ENCODE data around the gene ERC1.
"Not testable (repeated sequence)": the region's sequence is repeated elsewhere in the genome, so short reads cannot be mapped to it uniquely, and the experiment has no call there.

The ERC1 gene

GRCh38 chr12:1174659-1175058, 183.6 kb downstream of the ERC1 start:
- no peak overlapping the region for H3K27ac ChIP-seq
- no peak for DNase-seq (ENCODE audit: low read depth, low spot score)

- H3K27ac ChIP-seq: no peak overlapping the region
Measured at GRCh38 chr12:1176191-1176590, 185.2 kb downstream of the ERC1 start.

DNA sequence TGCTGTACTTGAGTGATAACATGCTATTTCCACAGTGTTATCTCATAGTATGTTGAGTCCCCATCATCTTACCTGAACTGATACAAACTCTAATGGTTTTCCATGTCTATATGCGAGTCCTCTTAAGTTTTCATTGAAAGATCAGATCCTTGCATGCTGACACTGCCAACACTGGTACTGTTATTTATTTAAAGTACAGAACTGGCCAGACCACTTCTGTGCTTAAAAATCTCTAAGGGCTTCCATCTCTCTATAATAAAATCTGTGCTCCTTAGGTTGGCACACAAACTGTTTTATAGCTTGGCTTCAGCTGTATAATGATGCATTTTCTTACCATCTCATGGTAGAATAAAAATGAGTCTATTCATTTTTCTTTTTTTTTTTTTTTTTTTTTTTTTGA, 188.1 kb downstream of the ERC1 start:
- H3K27ac ChIP-seq: no peak overlapping the region
- DNase-seq (ENCODE audit: low read depth, low spot score): no peak

More at GRCh38 chr12:1176191-1176590, 185.2 kb downstream of the ERC1 start:
- DNase-seq (ENCODE audit: low read depth, low spot score): no peak

DNA sequence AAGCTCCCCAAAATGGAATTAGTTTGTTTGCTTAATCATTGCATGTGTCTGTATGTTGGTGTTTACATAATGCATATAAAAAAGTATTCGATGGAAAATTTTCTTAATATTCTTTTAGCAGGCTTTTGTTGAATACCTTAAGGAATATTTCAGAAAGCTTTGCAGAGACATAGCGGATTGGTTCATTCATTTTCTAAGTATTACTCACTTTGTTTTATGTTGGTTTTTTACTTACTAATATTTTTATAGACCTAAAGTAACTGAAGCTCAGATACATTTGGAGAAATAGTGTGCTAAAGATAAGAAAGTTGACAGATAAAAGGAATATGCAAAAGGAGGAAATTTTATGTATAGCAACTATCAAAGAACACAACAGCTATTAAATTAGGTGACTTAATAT, 191.0 kb downstream of the ERC1 start:
- no peak overlapping the region for H3K27ac ChIP-seq

GRCh38 chr12:1184402-1184801, 193.4 kb downstream of the ERC1 start:
- no peak for DNase-seq (ENCODE audit: low read depth, low spot score)

More for the DNA sequence above, 191.0 kb downstream of the ERC1 start:
- no peak for DNase-seq (ENCODE audit: low read depth, low spot score)

GRCh38 chr12:1185460-1186182, 194.6 kb downstream of the ERC1 start:
- DNase-seq (ENCODE audit: low read depth, low spot score): no peak
- H3K27ac ChIP-seq: no peak overlapping the region

More at GRCh38 chr12:1184402-1184801, 193.4 kb downstream of the ERC1 start:
- H3K27ac ChIP-seq: peak overlapping the region; percentile 42

- H3K27ac ChIP-seq: no peak overlapping the region
- no peak for DNase-seq (ENCODE audit: low read depth, low spot score)
Measured at GRCh38 chr12:1186298-1186697, 195.3 kb downstream of the ERC1 start.

- DNase-seq (ENCODE audit: low read depth, low spot score): no peak
Measured at GRCh38 chr12:1188016-1188415, 197.0 kb downstream of the ERC1 start.

DNA sequence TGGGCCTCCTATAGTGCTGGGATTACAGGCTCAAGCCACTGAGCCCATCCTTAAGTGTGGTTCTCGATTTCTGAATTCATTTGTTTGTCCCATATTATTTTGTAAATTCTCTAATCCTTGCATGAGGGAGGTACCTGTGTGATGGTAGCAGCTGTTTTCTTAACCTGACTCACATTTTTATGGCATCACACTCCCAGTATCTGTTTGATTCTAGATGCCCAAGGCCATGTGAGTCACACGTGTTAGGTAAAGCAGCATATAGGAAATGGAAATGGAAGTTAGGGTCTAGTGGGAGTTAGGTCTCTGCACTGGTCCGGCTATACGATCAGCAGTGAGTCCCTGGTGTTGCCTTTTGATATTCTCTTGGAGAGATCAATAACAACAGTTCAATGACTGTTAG, 198.1 kb downstream of the ERC1 start:
- H3K27ac ChIP-seq: peak overlapping the region; percentile 61
- DNase-seq (ENCODE audit: low read depth, low spot score): peak; percentile 86

More at GRCh38 chr12:1188016-1188415, 197.0 kb downstream of the ERC1 start:
- peak overlapping the region; percentile 61 for H3K27ac ChIP-seq

- no peak for DNase-seq (ENCODE audit: low read depth, low spot score)
- no peak overlapping the region for H3K27ac ChIP-seq
Measured at GRCh38 chr12:1195513-1195912, 204.5 kb downstream of the ERC1 start.

DNA sequence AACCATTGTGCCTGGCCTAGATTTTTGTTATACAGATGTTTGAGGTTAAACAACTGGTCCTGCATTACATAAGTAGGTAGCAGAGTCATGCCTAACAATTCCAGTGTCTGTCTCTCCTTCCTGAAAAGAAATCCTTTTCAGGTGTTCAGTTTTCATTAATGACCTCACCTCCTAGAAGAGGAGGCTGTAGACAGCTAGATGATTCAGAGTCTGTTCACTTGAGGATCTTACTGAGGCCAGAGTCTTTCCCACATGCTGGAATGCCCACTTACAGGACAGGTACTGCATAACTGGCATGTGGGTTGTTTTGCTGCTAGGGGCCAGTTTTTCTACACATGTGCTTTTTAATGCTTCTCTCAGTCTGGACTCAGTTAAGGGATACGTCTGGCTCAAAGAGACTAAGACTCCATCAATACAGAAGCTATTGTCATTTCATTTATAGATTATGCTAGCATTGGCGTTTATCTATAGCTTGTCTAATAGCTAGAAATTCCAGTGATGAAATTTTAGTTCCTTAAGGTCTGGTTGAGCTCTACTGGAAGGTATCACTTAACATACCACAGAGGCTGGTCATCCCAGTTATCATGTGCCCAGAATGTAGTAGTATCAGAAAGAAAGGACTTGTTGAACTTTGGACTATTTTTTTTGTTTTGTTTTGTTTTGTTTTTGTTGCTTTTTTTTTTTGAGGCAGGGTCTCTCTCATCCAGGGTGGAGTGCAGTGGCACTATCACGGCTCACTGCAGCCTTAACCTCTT, 206.4 kb downstream of the ERC1 start:
- H3K27ac ChIP-seq: peak overlapping the region; percentile 78
- DNase-seq (ENCODE audit: low read depth, low spot score): peak; percentile 95

- not testable (repeated sequence) for DNase-seq (ENCODE audit: low read depth, low spot score); H3K27ac ChIP-seq
Measured at GRCh38 chr12:1198854-1199253, 207.8 kb downstream of the ERC1 start.

DNA sequence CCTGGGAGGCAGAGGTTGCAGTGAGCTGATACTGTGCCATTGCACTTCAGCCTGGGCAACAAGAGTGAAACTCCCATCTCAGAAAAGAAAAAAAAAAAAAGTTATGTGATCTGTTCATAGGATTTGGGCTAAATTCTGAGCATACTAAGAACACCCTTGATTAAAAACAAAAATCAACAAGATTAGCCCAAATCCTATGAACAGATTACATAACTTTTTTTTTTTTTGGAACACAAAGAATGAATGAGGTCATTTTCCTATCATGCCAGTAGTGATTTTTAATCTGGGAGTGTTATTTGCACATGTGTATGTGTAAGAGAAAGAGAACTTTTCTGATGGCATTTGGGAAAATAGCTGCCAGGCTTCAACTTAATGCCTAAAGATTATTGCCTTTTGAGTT, 208.7 kb downstream of the ERC1 start:
- DNase-seq (ENCODE audit: low read depth, low spot score): no peak
- no peak overlapping the region for H3K27ac ChIP-seq

DNA sequence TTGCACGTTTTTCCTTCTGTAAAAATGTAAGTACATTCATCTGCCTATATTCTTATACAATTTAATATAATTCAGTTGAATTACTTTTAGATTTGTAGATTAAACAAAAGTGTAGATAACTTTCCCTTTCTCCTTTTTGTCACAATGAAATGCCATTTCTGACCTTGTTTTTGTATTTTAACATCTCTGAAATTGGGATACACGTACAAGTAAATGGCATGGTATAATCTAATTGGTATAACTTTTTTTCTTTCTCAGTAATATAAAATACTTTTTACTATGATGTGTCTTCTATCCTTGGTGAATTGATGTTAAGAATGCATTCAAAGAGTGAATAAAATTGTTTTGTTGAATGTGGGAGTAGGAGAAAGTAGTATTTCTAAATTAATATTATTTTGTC, 210.0 kb downstream of the ERC1 start:
- H3K27ac ChIP-seq: peak overlapping the region; percentile 60
- DNase-seq (ENCODE audit: low read depth, low spot score): no peak

DNA sequence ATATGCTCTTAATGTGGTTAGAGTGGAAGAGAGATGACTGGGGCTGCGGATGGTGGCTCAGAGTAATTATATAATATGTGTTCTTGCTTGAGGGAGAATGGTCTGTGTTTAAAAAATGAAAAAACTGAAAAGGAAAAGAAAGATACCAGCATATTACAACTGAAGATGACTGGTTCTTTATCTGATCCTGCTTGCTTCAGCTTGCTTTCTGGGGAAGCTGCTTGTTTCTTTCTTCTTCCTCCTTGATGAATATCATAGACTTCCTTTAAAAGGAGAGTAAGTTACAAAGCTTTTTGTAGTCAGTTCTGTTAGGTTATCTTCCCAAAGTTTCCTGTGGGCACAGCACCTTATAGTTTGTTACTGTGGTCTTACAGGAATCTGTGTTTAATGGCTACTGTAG, 210.9 kb downstream of the ERC1 start:
- DNase-seq (ENCODE audit: low read depth, low spot score): no peak
- peak overlapping the region; percentile 60 for H3K27ac ChIP-seq

GRCh38 chr12:1203735-1204019, 212.7 kb downstream of the ERC1 start:
- no peak for DNase-seq (ENCODE audit: low read depth, low spot score)
- H3K27ac ChIP-seq: peak overlapping the region; percentile 40

GRCh38 chr12:1204581-1205121, 213.6 kb downstream of the ERC1 start:
- no peak for DNase-seq (ENCODE audit: low read depth, low spot score)
- peak overlapping the region; percentile 40 for H3K27ac ChIP-seq

GRCh38 chr12:1205512-1206060, 214.6 kb downstream of the ERC1 start:
- no peak for DNase-seq (ENCODE audit: low read depth, low spot score)
- no peak overlapping the region for H3K27ac ChIP-seq

- no peak for DNase-seq (ENCODE audit: low read depth, low spot score)
- H3K27ac ChIP-seq: no peak overlapping the region
Measured at GRCh38 chr12:1206118-1206734, 215.2 kb downstream of the ERC1 start.

DNA sequence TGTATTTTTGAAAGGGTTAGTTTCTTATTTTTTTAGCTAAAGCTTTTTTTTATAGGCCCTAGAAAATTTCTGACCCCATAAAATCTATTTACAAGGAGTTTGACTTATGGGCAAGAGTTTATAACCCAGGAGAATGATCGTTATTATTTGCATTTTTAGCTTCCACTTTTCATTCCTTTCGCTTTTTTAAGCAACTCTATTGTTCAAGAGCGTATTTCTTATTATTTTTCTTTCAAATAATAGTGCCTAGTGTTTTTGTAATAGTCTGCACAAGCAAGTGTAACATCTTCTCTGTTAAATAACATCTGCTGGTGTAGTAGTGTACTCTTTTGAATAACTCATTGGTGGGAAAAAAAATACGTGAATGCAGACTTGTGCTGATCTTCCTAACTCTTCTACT, 216.3 kb downstream of the ERC1 start:
- H3K27ac ChIP-seq: no peak overlapping the region
- no peak for DNase-seq (ENCODE audit: low read depth, low spot score)

DNA sequence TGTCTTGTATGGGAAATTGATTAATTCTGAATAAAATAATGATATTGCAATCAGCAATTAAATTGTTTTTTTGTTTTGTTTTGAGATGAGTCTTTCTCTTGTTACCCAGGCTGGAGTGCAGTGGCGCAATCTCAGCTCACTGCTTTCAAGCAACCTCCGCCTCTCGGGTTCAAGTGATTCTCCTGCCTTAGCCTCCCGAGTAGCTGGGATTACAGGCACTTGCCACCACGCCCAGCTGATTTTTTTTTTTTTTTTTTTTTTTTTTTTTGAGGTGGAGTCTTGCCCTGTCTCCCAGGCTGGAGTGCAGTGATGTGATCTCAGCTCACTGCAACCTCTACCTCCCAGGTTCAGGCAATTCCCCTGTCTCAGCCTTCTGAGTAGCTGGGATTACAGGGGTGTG, 217.7 kb downstream of the ERC1 start:
- DNase-seq (ENCODE audit: low read depth, low spot score): not testable (repeated sequence)

More for the DNA sequence above, 217.7 kb downstream of the ERC1 start:
- not testable (repeated sequence) for H3K27ac ChIP-seq

Measured in epithelial cell of prostate (primary cell).